ENCODE measurements around the gene OGFOD1. TPM values are rescaled to one million over a fixed set of nuclear protein-coding genes. Genes with fewer than 3 reads are reported as not detected.

The OGFOD1 gene
- total and polyA plus RNA-seq, 2 donors (not counting 3 experiments of a cell fraction or from before 2014, with no cell fraction given): 26.6 to 54.8 TPM

- H4K20me1 ChIP-seq (replicated peaks; ENCODE audit: control insufficient read depth, extremely low read depth, insufficient read depth, low read length): no peaks in the 10 kb centered on the region
- TF ChIP-seq MYC (IDR thresholded peaks at IDR 0.05; ENCODE audit: low read depth, low read length) (no peak), EZH2 (IDR thresholded peaks at IDR 0.05; ENCODE audit: borderline replicate concordance, low read depth, low read length, severe bottlenecking) (no peak), POLR2AphosphoS5 (IDR thresholded peaks at IDR 0.05; ENCODE audit: insufficient read depth, low read depth, low read length) (no peak), MAX (IDR thresholded peaks at IDR 0.05; ENCODE audit: insufficient read depth, insufficient read length) (no peak), GATA2 (IDR thresholded peaks at IDR 0.05; ENCODE audit: insufficient read depth, insufficient read length, low read depth, low read length) (no peak), JUN (IDR thresholded peaks at IDR 0.05; ENCODE audit: borderline replicate concordance, insufficient read depth, insufficient read length, low read depth) (no peak), FOS (IDR thresholded peaks at IDR 0.05; ENCODE audit: borderline replicate concordance, insufficient read depth, low read length) (no peak), POLR2A (IDR thresholded peaks at IDR 0.05; ENCODE audit: low read depth, low read length) (no peak)
- TF ChIP-seq, protein P1, sequence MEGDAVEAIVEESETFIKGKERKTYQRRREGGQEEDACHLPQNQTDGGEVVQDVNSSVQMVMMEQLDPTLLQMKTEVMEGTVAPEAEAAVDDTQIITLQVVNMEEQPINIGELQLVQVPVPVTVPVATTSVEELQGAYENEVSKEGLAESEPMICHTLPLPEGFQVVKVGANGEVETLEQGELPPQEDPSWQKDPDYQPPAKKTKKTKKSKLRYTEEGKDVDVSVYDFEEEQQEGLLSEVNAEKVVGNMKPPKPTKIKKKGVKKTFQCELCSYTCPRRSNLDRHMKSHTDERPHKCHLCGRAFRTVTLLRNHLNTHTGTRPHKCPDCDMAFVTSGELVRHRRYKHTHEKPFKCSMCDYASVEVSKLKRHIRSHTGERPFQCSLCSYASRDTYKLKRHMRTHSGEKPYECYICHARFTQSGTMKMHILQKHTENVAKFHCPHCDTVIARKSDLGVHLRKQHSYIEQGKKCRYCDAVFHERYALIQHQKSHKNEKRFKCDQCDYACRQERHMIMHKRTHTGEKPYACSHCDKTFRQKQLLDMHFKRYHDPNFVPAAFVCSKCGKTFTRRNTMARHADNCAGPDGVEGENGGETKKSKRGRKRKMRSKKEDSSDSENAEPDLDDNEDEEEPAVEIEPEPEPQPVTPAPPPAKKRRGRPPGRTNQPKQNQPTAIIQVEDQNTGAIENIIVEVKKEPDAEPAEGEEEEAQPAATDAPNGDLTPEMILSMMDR (IDR thresholded peaks at IDR 0.05; ENCODE audit: extremely low read depth in 1 of 2, insufficient read depth in 1 of 2, low read depth in 1 of 2, low read length in 2 of 2): no peak
- H3K27me3 ChIP-seq (ENCODE audit: control insufficient read depth in 2 of 2, insufficient read depth in 2 of 2, low read length in 2 of 2): no peaks in the 10 kb centered on the region
- no peak for FAIRE-seq
- no peak overlapping the region for H3K9ac ChIP-seq (replicated peaks; ENCODE audit: extremely low read depth, insufficient read depth, low read length)
- intact Hi-C loops (cut with micrococcal nuclease) (no loop called here), dilution Hi-C loops (cut with MboI; ENCODE audit: extremely low pct_ligation_motif_present, low sequenced_read_pairs) (no loop called here)
- H3K27ac ChIP-seq (ENCODE audit: insufficient read depth, low read depth, low read length): no peak overlapping the region
- H3K79me2 ChIP-seq (ENCODE audit: control insufficient read depth, insufficient read depth, low read length): no peaks in the 10 kb centered on the region
- no peaks in the 10 kb centered on the region for H3K4me1 ChIP-seq (ENCODE audit: control insufficient read depth, extremely low read depth, insufficient read depth, low read length)
- H3K4me3 ChIP-seq (replicated peaks in 1 of 3; ENCODE audit: insufficient read depth in 1 of 3, low read depth in 1 of 3, low read length in 3 of 3): no peak overlapping the region
- ChIA-PET CTCF (interaction anchor here (0.6 kb wide), 3 partner anchors 9 to 756 kb away, joined by 3 read pairs; no protein-coding TSS in a partner anchor), POLR2A (interaction anchor here (0.7 kb wide), 1 partner anchor 19 kb away, joined by 6 read pairs; no protein-coding TSS in a partner anchor)
- peaks cover 0 to 6% of the 10 kb centered on the region in 2 experiments for H3K36me3 ChIP-seq (ENCODE audit: control insufficient read depth in 2 of 2, extremely low read depth in 1 of 2, insufficient read depth in 2 of 2, low read length in 2 of 2)
- no peak for DNase-seq (ENCODE audit: low read depth, low spot score)
- no peak overlapping the region for H2AFZ ChIP-seq (ENCODE audit: low read depth, low read length)
- H3K9me1 ChIP-seq (replicated peaks; ENCODE audit: control insufficient read depth, extremely low read depth, insufficient read depth, low read length): no peaks in the 10 kb centered on the region
- no TSS peak for BruUV-seq (replicated peaks)
- no peaks in the 10 kb centered on the region for H3K9me3 ChIP-seq (replicated peaks; ENCODE audit: control insufficient read depth, insufficient read depth, low read length)
- no peak overlapping the region for H3K4me2 ChIP-seq (ENCODE audit: insufficient read depth, low read length)
Observed at GRCh38 chr16:56493815-56494214, 42.5 kb downstream of the OGFOD1 start.

Data from endothelial cell of umbilical vein (primary cell).